ENCODE measurements around the gene F2. TPM values are rescaled to one million over a fixed set of nuclear protein-coding genes. Genes with fewer than 3 reads are reported as not detected.

F2 gene
- total and polyA plus RNA-seq, 2 of the 13 experiments (the other 11 are each of a cell fraction or from before 2014, with no cell fraction given), result 330 to 801 TPM

- TF ChIP-seq GLI4 (CRISPR knock-in tag; IDR thresholded peaks at IDR 0.05; ENCODE audit: borderline replicate concordance), result no peak
- TF ChIP-seq DDIT3 (CRISPR knock-in tag; IDR thresholded peaks at IDR 0.05), result no peak
- peak; percentile 79; the same call in 1 of the 2 replicates for TF ChIP-seq ZNF430 (CRISPR knock-in tag; IDR thresholded peaks at IDR 0.05)
- no peak; the same call in 1 of the 2 replicates for TF ChIP-seq ZNF891 (CRISPR knock-in tag; IDR thresholded peaks at IDR 0.05)
- TF ChIP-seq MZF1 (CRISPR knock-in tag; IDR thresholded peaks at IDR 0.05; ENCODE audit: borderline replicate concordance), result no peak
- no peak for TF ChIP-seq PCBP1 (IDR thresholded peaks at IDR 0.05; ENCODE audit: borderline replicate concordance, low read depth, low read length)
- no peak for TF ChIP-seq SRSF4 (IDR thresholded peaks at IDR 0.05; ENCODE audit: low read depth, low read length, poor library complexity, severe bottlenecking)
- no peak for TF ChIP-seq KAT7 (CRISPR knock-in tag; IDR thresholded peaks at IDR 0.05; ENCODE audit: borderline replicate concordance)
- 0 out of 2 replicates have a peak, but pooled peaks have one; percentile 29 for TF ChIP-seq ZNF768 (CRISPR knock-in tag; IDR thresholded peaks at IDR 0.05)
- no peak for TF ChIP-seq HOXA7 (CRISPR knock-in tag; IDR thresholded peaks at IDR 0.05)
- no peak for TF ChIP-seq ZNF597 (CRISPR knock-in tag; IDR thresholded peaks at IDR 0.05)
- TF ChIP-seq ZNF644 (CRISPR knock-in tag; IDR thresholded peaks at IDR 0.05; ENCODE audit: low read depth), result peak; percentile 69; the same call in 1 of the 2 replicates
- 0 out of 2 replicates have a peak, but pooled peaks have one; percentile 61 for TF ChIP-seq ZBTB7B (CRISPR knock-in tag; IDR thresholded peaks at IDR 0.05)
- TF ChIP-seq RBM39 (IDR thresholded peaks at IDR 0.05; ENCODE audit: low read depth, low read length, poor library complexity, severe bottlenecking), result no peak
- TF ChIP-seq GMEB2 (CRISPR knock-in tag; IDR thresholded peaks at IDR 0.05; ENCODE audit: low read depth), result no peak
- no peak; the same call in 1 of the 2 replicates for TF ChIP-seq YEATS2 (CRISPR knock-in tag; IDR thresholded peaks at IDR 0.05; ENCODE audit: borderline replicate concordance)
- TF ChIP-seq MTF2 (CRISPR knock-in tag; IDR thresholded peaks at IDR 0.05; ENCODE audit: borderline replicate concordance), result no peak
- peak; percentile 91; the same call in 1 of the 2 replicates for TF ChIP-seq TFDP1 (CRISPR knock-in tag; IDR thresholded peaks at IDR 0.05; ENCODE audit: borderline replicate concordance)
- peak; percentile 63; the same call in 1 of the 2 replicates for TF ChIP-seq CREB3 (CRISPR knock-in tag; IDR thresholded peaks at IDR 0.05)
- TF ChIP-seq JDP2 (CRISPR knock-in tag; IDR thresholded peaks at IDR 0.05; ENCODE audit: borderline replicate concordance), result no peak
- TF ChIP-seq MYNN (CRISPR knock-in tag; IDR thresholded peaks at IDR 0.05; ENCODE audit: low read depth), result no peak
- TF ChIP-seq ZNF879 (CRISPR knock-in tag; IDR thresholded peaks at IDR 0.05), result 0 out of 2 replicates have a peak, but pooled peaks have one; percentile 62
- TF ChIP-seq SP4 (CRISPR knock-in tag; IDR thresholded peaks at IDR 0.05), result 0 out of 2 replicates have a peak, but pooled peaks have one; percentile 25
- TF ChIP-seq ZNF101 (CRISPR knock-in tag; IDR thresholded peaks at IDR 0.05; ENCODE audit: borderline replicate concordance, low read depth), result no peak
Observed at GRCh38 chr11:46695345-46696211, 23.4 kb upstream of the F2 start (continued).
